Astrocyte of the cerebellum (primary cell): ENCODE measurements around the gene FADD.
"Not testable (repeated sequence)": the region's sequence is repeated elsewhere in the genome, so short reads cannot be mapped to it uniquely, and the experiment has no call there.

ENCODE experiments used
- DNase-seq: peaks from one replicate; pipeline ENCODE4 v3.0.0-alpha.2; 2011; ENCODE audit warnings: low read depth
- H3K4me3 ChIP-seq: 2 replicates; pipeline ENCODE4 v1.5.1; 2011; ENCODE audit warnings: mild to moderate bottlenecking, low read depth, low read length, moderate library complexity
- CTCF ChIP-seq: IDR thresholded peaks from 2 replicates; pipeline ENCODE4 v1.5.1; 2012; ENCODE audit warnings: low read length, low read depth, moderate library complexity, mild to moderate bottlenecking; ENCODE audit errors: missing control alignments
- in situ Hi-C: cut with HindIII; loops from 2 replicates; pipeline ENCODE4 v1.10.0; 2017; ENCODE audit warnings: low sequenced_read_pairs

Gene FADD

DNA sequence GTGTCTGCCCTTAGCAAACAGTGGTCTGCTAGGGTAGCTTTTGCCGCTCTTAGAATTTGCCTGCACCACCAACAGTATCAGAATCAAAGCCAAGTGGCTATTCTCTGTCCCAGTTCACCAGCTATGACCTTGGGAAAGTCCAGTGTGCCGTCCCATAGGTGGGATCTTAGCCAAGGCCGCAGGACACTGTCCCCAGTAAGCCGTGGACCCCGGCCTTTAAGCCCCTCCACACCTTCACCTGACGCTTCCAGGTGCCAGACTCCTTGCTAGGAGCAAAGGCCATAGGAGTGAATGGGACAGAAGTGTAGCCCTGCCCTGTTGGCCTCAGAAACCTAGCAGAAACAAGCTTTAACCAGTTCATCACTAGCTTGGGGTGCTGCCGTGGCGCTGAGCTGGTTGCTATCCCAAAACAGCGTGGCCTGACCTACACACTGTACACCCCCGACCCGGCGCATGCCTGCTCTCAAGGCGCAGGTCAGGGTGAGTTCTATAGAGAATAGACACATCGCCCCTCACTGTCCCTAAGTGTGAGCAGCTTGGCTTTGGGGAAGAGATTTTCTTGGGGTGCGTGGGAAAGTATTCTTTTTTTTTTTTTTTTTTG lies 4.5 kb downstream of the FADD start:
- in situ Hi-C loops, result no loop called here
- no peak for DNase-seq
- H3K4me3 ChIP-seq, result no peak overlapping the region
- TF ChIP-seq CTCF, result no peak

- no peak overlapping the region for H3K4me3 ChIP-seq
- DNase-seq, result no peak
- in situ Hi-C loops, result no loop called here
- no peak for TF ChIP-seq CTCF
Observed at GRCh38 chr11:70209391-70209912, 6.4 kb downstream of the FADD start.

DNA sequence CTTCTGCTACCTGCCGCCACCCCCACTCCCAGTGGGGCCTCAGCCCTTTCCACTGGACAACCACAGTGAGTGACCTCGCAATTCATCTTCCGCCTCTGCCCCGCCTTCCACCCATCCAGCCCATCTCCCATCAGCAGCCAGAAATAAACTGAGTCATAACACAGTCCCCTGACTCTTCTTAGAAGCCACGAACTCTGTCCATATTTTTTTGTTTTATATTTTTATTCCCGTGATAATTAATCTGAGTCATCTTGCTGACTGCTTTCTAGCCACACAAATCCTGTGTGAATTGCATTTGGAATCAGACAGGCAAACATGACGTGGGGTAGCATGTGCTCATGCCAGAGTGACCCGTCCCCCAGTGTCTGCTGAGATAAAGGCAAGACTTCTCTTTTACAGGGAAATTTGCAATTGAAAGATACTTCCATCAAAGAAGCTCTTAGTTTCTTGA lies 7.0 kb downstream of the FADD start:
- no peak overlapping the region for H3K4me3 ChIP-seq
- TF ChIP-seq CTCF, result no peak
- in situ Hi-C loops, result no loop called here
- no peak for DNase-seq

- in situ Hi-C loops, result no loop called here
- DNase-seq, result no peak
- no peak overlapping the region for H3K4me3 ChIP-seq
- TF ChIP-seq CTCF, result no peak
Observed at GRCh38 chr11:70210530-70210929, 7.4 kb downstream of the FADD start.

- no peak for DNase-seq
- TF ChIP-seq CTCF, result no peak
- in situ Hi-C loops, result no loop called here
- H3K4me3 ChIP-seq, result no peak overlapping the region
Observed at GRCh38 chr11:70212227-70212811, 9.2 kb downstream of the FADD start.

DNA sequence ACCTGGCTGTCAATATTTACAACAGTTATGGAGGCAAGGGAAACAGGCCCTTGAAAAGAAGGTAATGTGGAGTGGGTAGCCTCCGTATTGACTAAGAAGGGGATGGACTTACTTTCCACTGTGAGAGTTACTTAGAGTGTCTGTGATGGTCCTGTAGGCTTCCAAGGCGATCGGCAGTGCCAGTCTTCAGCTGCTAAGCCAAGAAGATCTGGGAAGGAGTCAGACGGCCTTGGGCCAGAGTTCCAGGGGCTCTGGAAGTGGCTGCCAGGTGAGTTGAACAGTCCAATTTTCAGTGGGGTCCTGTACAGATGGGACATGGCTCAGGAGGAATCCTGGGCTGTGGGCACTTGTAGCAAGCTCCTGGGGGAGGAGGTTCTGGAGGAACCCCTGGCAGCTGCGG lies 14.3 kb downstream of the FADD start:
- in situ Hi-C loops, DNase-seq, H3K4me3 ChIP-seq: not testable (repeated sequence)

DNA sequence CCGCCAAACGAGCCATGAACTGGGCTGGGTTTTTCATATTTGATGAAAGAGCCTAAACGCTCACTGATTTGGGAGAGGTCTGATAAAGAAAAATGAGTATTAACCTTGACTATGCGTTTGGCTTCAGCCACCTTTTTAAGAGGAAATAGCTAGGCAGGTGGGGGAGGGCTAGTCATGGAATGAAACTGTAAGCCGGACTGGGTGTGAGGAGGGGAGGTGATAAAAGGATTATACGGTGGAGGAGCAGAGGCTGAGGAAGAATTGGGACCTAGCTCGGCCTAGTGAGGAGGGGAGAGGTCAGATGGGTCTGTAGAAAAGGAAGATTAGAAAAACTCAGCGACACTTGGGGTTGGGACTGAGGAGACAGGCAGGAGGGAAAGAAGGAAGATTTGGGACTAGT lies 15.0 kb downstream of the FADD start:
- H3K4me3 ChIP-seq, DNase-seq, in situ Hi-C loops: not testable (repeated sequence)
